ENCODE measurements around the gene ALPL.
"Not testable (repeated sequence)": the region's sequence is repeated elsewhere in the genome, so short reads cannot be mapped to it uniquely, and the experiment has no call there.

ALPL gene

GRCh38 chr1:21559788-21560567 lies 50.8 kb downstream of the ALPL start:
- DNase-seq (ENCODE audit: low read depth) = no peak

GRCh38 chr1:21560916-21561638 lies 51.9 kb downstream of the ALPL start:
- DNase-seq (ENCODE audit: low read depth) = no peak

GRCh38 chr1:21562896-21563295 lies 53.7 kb downstream of the ALPL start:
- DNase-seq (ENCODE audit: low read depth) = no peak

GRCh38 chr1:21563971-21564370 lies 54.7 kb downstream of the ALPL start:
- no peak for DNase-seq (ENCODE audit: low read depth)

- DNase-seq (ENCODE audit: low read depth) = no peak
Measured at GRCh38 chr1:21564521-21565095, 55.4 kb downstream of the ALPL start.

GRCh38 chr1:21565285-21565684 lies 56.1 kb downstream of the ALPL start:
- no peak for DNase-seq (ENCODE audit: low read depth)

DNA sequence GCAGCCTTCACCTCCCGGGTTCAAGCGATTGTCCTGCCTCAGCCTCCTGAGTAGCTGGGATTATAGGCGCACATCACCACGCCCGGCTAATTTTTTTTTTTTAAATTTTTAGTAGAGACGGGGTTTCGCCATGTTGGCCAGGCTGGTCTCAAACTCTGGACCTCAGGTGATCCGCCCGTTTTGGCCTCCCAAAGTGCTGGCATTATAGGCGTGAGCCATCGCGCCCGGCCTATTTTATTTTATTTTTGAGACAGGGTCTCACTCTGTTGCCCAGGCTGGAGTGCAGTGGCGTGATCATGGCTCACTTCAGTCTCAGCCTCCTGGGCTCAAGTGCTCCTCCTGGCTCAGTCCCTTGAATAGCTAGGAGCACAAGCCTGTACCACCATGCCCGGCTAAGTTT lies 57.1 kb downstream of the ALPL start:
- DNase-seq (ENCODE audit: low read depth) = not testable (repeated sequence)

DNA sequence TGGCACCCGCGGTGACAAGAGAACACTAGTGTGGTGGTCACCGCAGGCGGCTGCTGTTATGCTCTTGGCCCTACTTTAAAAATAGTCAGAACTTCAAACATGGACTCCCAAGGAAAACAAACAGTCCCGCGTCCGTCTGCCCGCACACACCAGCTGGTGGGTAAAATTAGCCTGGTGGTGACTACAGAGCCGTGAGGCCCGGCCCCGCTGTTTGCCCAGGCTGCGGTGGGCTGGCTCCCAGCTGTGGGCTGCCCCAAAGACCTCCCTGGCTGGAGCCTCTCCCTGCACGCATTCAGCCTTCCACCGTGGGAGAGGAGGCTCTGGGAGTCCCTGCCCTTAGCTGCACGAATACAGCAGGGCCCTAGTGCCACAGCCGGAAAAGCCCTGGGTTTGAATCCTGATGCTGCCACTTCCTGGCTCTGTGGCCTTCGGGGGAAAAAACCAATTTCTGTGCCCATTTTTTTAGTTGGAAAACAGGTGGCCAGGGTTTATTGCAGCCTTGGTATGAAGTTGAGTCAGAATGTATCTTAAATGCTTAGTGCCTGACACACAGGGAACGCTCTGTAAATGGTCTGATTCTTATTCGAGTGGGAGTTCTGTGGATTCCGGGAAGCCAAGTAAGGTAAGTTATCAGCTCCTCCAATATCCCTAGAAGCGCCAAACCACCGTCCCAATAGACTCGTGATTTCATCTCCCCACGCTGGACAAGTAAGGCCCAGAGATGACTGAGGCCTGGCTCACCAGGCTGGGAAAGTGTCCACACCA lies 58.2 kb downstream of the ALPL start:
- no peak for DNase-seq (ENCODE audit: low read depth)

DNA sequence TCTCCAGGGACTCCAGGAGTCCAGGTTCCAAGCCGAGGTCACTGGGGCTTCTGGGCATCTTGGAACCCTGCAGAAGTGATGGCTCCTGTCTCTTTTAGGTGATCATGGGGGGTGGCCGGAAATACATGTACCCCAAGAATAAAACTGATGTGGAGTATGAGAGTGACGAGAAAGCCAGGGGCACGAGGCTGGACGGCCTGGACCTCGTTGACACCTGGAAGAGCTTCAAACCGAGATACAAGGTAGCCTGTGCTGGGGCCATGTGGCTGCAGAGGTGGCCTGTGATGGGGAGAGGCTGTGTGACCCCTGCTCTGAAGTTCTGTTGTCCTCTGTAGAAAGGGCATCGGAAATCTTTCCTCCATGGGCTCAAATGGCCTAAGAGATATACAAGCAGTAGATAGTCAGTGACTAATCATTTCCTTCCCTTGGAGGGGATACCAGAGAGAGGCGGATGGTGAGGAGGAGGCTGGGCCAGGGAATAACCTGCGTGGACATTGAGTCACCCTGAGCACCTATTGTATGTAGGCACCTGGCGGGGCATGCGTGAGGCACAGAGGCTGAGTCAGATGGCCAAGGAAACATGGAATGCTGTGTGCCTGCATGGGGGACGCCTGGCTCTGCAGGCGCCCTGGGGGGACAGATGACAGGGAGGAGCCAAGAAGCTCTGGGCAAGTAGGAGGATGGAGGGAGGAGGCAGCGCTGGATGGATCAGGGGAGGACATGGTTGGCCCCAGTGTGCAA lies 59.0 kb downstream of the ALPL start:
- no peak for DNase-seq (ENCODE audit: low read depth)

GRCh38 chr1:21568809-21569385 lies 59.7 kb downstream of the ALPL start:
- DNase-seq (ENCODE audit: low read depth) = no peak

DNA sequence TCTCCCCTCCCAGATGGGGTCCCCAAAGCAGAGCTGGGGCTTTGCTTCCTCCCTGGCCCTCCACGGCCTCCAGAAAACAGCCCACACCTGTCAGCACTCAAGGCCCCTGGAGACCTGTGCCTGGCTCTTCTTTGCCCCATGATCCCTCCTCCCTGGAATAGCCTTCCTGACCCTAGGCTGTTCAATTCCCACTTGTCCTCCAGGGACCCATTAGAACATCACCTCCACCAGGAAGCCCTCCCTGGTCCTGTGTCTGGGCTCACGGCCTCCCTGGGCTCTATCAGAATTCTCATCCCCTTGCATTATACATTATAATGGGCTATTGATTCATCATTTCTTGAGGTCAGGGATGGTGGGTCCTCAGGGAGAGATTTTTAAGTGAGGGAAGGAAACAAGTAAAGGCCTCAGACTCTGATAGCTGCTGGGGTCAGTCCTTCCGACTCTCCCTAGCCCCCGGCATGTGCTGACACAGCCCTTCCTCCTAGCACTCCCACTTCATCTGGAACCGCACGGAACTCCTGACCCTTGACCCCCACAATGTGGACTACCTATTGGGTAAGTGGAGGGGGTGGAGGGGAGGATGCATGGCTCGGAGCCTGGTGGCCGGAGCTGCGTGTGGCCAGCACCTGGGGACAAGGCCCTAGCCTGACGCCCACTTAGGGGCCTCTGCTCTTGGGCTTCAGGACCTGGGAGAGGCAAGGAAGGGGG lies 60.8 kb downstream of the ALPL start:
- no peak for DNase-seq (ENCODE audit: low read depth)

- DNase-seq (ENCODE audit: low read depth) = no peak
Measured at GRCh38 chr1:21570528-21570875, 61.3 kb downstream of the ALPL start.

DNA sequence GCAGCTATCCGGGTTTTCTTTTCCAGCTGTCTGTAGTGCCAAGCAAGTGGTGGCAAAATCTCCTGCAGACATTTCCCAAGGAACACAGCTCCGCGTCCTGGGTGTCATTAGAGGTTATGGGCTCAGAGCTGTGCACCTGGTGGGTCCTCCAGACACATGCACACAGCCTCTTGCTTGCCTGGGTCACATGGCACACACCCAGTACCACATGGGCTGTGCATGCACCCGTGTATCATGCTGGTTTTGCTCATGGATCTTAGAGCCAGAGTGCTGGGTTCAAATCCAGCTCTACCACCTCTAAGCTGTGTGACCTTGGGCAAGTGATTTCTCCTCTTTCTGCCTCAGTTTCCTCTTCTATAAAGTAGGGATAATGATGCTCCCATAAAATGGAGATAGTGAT lies 61.7 kb downstream of the ALPL start:
- no peak for DNase-seq (ENCODE audit: low read depth)

- DNase-seq (ENCODE audit: low read depth) = no peak
Measured at GRCh38 chr1:21572221-21572620, 63.0 kb downstream of the ALPL start.

DNA sequence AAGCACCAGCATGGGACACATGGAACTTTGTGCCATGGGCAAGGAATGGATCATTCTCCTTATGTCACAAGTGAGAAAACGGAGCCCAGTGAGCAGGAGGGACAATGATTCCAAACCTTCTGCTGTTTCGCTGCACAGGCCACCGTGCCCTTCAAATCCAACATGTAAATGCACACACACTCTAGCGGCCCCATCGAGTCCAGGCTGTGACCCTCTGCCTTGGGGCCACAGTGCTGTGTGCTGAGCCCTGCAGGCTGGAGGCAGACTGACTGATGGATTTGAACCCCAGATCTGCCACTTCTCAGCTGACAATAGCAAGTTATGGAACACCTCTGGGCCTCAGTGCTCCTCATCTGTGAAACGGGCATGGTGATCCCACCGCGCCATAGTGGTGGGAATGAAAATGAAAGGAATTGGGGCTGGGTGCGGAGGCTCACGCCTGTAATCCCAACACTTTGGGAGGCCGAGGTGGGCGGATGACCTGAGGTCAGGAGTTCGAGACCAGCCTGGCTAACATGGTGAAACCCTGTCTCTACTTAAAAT lies 63.6 kb downstream of the ALPL start:
- no peak for DNase-seq (ENCODE audit: low read depth)

- DNase-seq (ENCODE audit: low read depth) = no peak
Measured at GRCh38 chr1:21573475-21573874, 64.3 kb downstream of the ALPL start.

DNA sequence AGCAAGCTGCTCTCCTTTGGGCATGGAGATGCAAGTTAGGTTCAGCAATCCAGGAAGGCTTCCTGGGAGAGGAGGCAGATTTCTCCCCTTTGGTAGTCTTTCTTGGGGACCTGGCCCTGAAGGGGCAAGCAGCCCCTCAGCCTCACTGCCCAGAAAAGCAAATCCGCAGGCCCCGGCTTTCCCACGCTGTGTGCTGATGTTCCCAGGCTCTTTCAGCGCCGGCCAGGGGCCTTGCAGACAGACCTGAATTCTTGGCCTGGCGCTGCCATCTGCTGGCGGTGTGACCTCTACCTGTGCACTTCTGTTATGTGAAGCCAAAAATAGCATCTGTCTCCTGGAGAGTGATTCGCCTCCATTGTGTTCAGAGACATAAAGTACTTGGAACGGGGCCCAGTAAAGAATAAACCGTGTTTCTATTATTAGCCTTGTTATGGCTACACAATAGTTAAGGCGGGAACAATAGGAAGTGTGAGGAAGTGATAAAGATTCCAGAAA lies 64.8 kb downstream of the ALPL start:
- no peak for DNase-seq (ENCODE audit: low read depth)

GRCh38 chr1:21574466-21575151 lies 65.4 kb downstream of the ALPL start:
- DNase-seq (ENCODE audit: low read depth) = no peak

DNA sequence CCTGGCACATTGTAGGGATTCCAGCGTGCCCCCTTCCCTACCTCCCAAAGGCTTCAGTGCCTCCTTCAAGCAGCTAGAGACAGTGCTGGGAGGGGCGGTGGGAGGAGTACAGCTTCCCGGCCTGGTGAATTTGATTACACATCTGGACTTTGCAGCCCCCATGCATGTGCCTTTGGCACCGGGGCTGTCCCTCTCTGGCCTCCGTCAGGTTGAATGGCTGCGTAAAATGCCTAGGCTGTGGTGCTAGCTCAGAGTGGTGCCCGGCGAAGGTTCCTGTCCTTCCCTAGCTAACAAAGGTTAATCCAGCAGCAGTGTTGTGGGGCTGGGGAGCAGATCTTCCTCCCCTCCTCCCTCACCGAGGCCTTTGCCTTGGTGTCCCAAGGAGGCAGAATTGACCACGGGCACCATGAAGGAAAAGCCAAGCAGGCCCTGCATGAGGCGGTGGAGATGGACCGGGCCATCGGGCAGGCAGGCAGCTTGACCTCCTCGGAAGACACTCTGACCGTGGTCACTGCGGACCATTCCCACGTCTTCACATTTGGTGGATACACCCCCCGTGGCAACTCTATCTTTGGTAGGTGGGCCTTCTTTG lies 66.2 kb downstream of the ALPL start:
- DNase-seq (ENCODE audit: low read depth) = no peak
